A549 (cell line): ENCODE data around the gene MYO1D. TPM values are rescaled to one million over a fixed set of nuclear protein-coding genes. Genes with fewer than 3 reads are reported as not detected.

ENCODE experiments used
- ATAC-seq, 2 experiments: fragments of 200-7000 bp in 1 of 2; fragments of >200 bp in 1 of 2; cut with Nextera tagmentation in 1 of 2; cut with Tn5 transposase in 1 of 2; 3 replicates each; pipeline versions ENCODE4 v1.8.0 to v1.9.1; 2018 to 2020; ENCODE audit warnings: mild to moderate bottlenecking in 1 of 2, moderate library complexity in 1 of 2
- CTCF ChIA-PET: fragments of 300-600 bp; sonication (Branson Sonifier 250); formaldehyde crosslinking; extraction: SDS; loops from one replicate; lab custom pipeline; 2021; ENCODE audit warnings: antibody characterized with exemption, inconsistent platforms; lab: Yijun Ruan, JAX
- POLR2A ChIA-PET: fragments of 350-600 bp; formaldehyde crosslinking; extraction: SDS; loops from one replicate; lab custom pipeline; 2021; ENCODE audit warnings: antibody characterized with exemption, inconsistent platforms; lab: Yijun Ruan, JAX
- DNase-seq, 2 experiments: peaks; one replicate each; pipeline versions ENCODE4 v3.0.0 to v3.0.0-alpha.2; 2011 to 2016; ENCODE audit warnings: low read depth in 1 of 2, low spot score in 1 of 2
- FAIRE-seq: peaks from 2 replicates; lab custom pipeline; 2011; peaks lifted over from hg19 to GRCh38; lab: Jason Lieb, UNC
- H3K27ac ChIP-seq, 2 experiments: fragments of >200 bp; sonication (Bioruptor Twin); formaldehyde crosslinking; 3 replicates each; pipeline ENCODE4 v1.5.1; 2016 to 2017
- H3K4me1 ChIP-seq: fragments of >200 bp; sonication (Bioruptor Twin); formaldehyde crosslinking; 3 replicates; pipeline ENCODE4 v1.6.1; 2016
- H3K4me2 ChIP-seq: fragments of >200 bp; sonication (Bioruptor Twin); formaldehyde crosslinking; 3 replicates; pipeline ENCODE4 v1.6.1; 2016
- H3K4me3 ChIP-seq: fragments of >200 bp; sonication (Bioruptor Twin); formaldehyde crosslinking; 3 replicates; pipeline ENCODE4 v1.5.1; 2016
- H3K9me3 ChIP-seq: fragments of >200 bp; sonication (Bioruptor Twin); formaldehyde crosslinking; 3 replicates; pipeline ENCODE4 v1.6.1; 2016
- ATOH8 ChIP-seq: fragments of 250-450 bp; sonication (Bioruptor Pico); IDR thresholded peaks from 2 replicates; pipeline ENCODE4 v1.5.0; 2020; ENCODE audit warnings: low read depth, mild to moderate bottlenecking, moderate library complexity
- CEBPB ChIP-seq, 2 experiments: fragments of >200 bp in 1 of 2; sonication (Bioruptor Twin) in 1 of 2; formaldehyde crosslinking in 1 of 2; IDR thresholded peaks; 2 replicates each; pipeline ENCODE4 v1.6.1; 2012 to 2016
- CHD2 ChIP-seq: fragments of 150-350 bp; IDR thresholded peaks from 2 replicates; pipeline ENCODE4 v1.6.1; 2014; ENCODE audit warnings: low read length; ENCODE audit not compliant: partially characterized antibody
- CHD4 ChIP-seq: fragments of 200-600 bp; sonication (generic); IDR thresholded peaks from 2 replicates; pipeline ENCODE4 v1.6.1; 2016; ENCODE audit warnings: antibody characterized with exemption, mild to moderate bottlenecking, borderline replicate concordance
- GATA3 ChIP-seq: IDR thresholded peaks from 2 replicates; pipeline ENCODE4 v1.6.1; 2012; ENCODE audit warnings: borderline replicate concordance
- HDAC2 ChIP-seq: fragments of 200-600 bp; sonication (generic); IDR thresholded peaks from 2 replicates; pipeline ENCODE4 v1.6.1; 2016
- HES2 ChIP-seq: fragments of >200 bp; sonication (Bioruptor Twin); formaldehyde crosslinking; IDR thresholded peaks from 2 replicates; pipeline ENCODE4 v1.6.1; 2016
- HEYL ChIP-seq: fragments of 250-450 bp; sonication (Bioruptor Pico); IDR thresholded peaks from 2 replicates; pipeline ENCODE4 v1.8.0; 2021; ENCODE audit warnings: mild to moderate bottlenecking, moderate library complexity
- HOXA7 ChIP-seq: fragments of 250-450 bp; sonication (Bioruptor Pico); IDR thresholded peaks from 2 replicates; pipeline ENCODE4 v1.5.0; 2020; ENCODE audit warnings: mild to moderate bottlenecking, moderate library complexity
- HOXB13 ChIP-seq: fragments of 250-450 bp; sonication (Bioruptor Pico); IDR thresholded peaks from 2 replicates; pipeline ENCODE4 v1.5.0; 2020; ENCODE audit warnings: low read depth, mild to moderate bottlenecking, moderate library complexity
- KDM1A ChIP-seq: fragments of 200-600 bp; sonication (generic); IDR thresholded peaks from 2 replicates; pipeline ENCODE4 v1.6.1; 2016; ENCODE audit warnings: low read depth, mild to moderate bottlenecking
- NFE2L2 ChIP-seq: fragments of 150-350 bp; conservative IDR thresholded peaks from 2 replicates; pipeline ENCODE4 v1.6.1; 2014; ENCODE audit warnings: low read length
- POLR2A ChIP-seq: IDR thresholded peaks from 2 replicates; pipeline ENCODE4 v1.6.1; 2012; ENCODE audit warnings: mild to moderate bottlenecking, low read length
- REST ChIP-seq: fragments of 200-600 bp; sonication (generic); IDR thresholded peaks from 2 replicates; pipeline ENCODE4 v1.6.1; 2016; ENCODE audit warnings: antibody characterized with exemption, mild to moderate bottlenecking, moderate library complexity
- RNF2 ChIP-seq: fragments of 200-600 bp; sonication (generic); IDR thresholded peaks from 2 replicates; pipeline ENCODE4 v1.6.1; 2016; ENCODE audit warnings: low read depth, mild to moderate bottlenecking, antibody characterized with exemption, moderate library complexity, borderline replicate concordance
- SMC3 ChIP-seq: fragments of >200 bp; sonication (Bioruptor Twin); formaldehyde crosslinking; IDR thresholded peaks from 3 replicates; pipeline ENCODE4 v1.6.1; 2018; ENCODE audit warnings: inconsistent platforms
- SREBF2 ChIP-seq: fragments of 450-650 bp; IDR thresholded peaks from 2 replicates; pipeline ENCODE4 v1.6.1; 2014; ENCODE audit warnings: mild to moderate bottlenecking, moderate library complexity
- TP53 ChIP-seq: fragments of 250-450 bp; sonication (Bioruptor Pico); IDR thresholded peaks from 2 replicates; pipeline ENCODE4 v1.5.0; 2021; ENCODE audit warnings: mild to moderate bottlenecking, moderate library complexity
- USF2 ChIP-seq: fragments of 450-650 bp; IDR thresholded peaks from 2 replicates; pipeline ENCODE4 v1.6.1; 2014; ENCODE audit warnings: antibody characterized with exemption
- ZC3H11A ChIP-seq: fragments of 450-650 bp; IDR thresholded peaks from 2 replicates; pipeline ENCODE4 v1.6.1; 2014; ENCODE audit warnings: antibody characterized with exemption, mild to moderate bottlenecking
- ZFP36 ChIP-seq: fragments of 450-650 bp; IDR thresholded peaks from 2 replicates; pipeline ENCODE4 v1.6.1; 2014; ENCODE audit warnings: borderline replicate concordance; ENCODE audit not compliant: partially characterized antibody
- WGBS: methylation state at CpG from one replicate; pipeline ENCODE4 v1.1.6; 2017; ENCODE audit errors: missing lambda C conversion rate; 5-methylcytosine and 5-hydroxymethylcytosine counted together
- polyA plus RNA-seq, 4 experiments: library from polyadenylated mRNA; depleted of rRNA in 3 of 4; stranded (reverse); fragments of >200 nt; fragmentation: RNase III in 1 of 4; extraction: RNeasy Plus Mini Kit Qiagen cat#74134 plus additional on column Dnase treatment in 1 of 4; gene quantifications; 2 replicates in 3 of 4; 3 replicates in 1 of 4; pipeline ENCODE4 v1.2.3, GENCODE V29; 2011 to 2017
- TF ChIP-seq, protein P1 (sequence below): IDR thresholded peaks from 2 replicates; pipeline ENCODE4 v1.6.1; 2012

MYO1D gene
- polyA plus RNA-seq, 2 of the 4 experiments (the other 2 are of a cell fraction) = 2.8 to 4.2 TPM

- TF ChIP-seq POLR2A = no peak
- POLR2A ChIA-PET = no interaction called here
- 59% methylated on average over 1 of the region's 1 CpG for WGBS
- H3K9me3 ChIP-seq = no peaks in the 10 kb centered on the region
- no peak overlapping the region for H3K4me2 ChIP-seq
- FAIRE-seq (no peak), DNase-seq (no peak), ATAC-seq (no peak)
- H3K4me3 ChIP-seq = no peak overlapping the region
- no peaks in the 10 kb centered on the region for H3K4me1 ChIP-seq
- H3K27ac ChIP-seq = no peak overlapping the region
- CTCF ChIA-PET = interaction anchor here (0.7 to 3.0 kb wide), 3 partner anchors 9 to 31 kb away, joined by 3 to 9 read pairs (median 4); partner anchors contain the start of gene MYO1D
Observed at GRCh38 chr17:32846143-32846542, 30.8 kb downstream of the MYO1D start.

- 58% methylated on average over 4 of the region's 4 CpGs for WGBS
- CTCF ChIA-PET = no interaction called here
- POLR2A ChIA-PET = no interaction called here
- no peak for DNase-seq
- Histone ChIP-seq H3K4me2 (no peak overlapping the region), H3K4me1 (no peaks in the 10 kb centered on the region), H3K4me3 (no peak overlapping the region), H3K27ac (no peak overlapping the region), H3K9me3 (no peaks in the 10 kb centered on the region)
- ATAC-seq = no peak
- TF ChIP-seq RNF2 (no peak), HES2 (no peak), SREBF2 (no peak), NFE2L2 (no peak), REST (no peak), SMC3 (no peak), CHD2 (no peak)
- no peak for FAIRE-seq
Observed at GRCh38 chr17:32840241-32840640, 36.7 kb downstream of the MYO1D start.

DNA sequence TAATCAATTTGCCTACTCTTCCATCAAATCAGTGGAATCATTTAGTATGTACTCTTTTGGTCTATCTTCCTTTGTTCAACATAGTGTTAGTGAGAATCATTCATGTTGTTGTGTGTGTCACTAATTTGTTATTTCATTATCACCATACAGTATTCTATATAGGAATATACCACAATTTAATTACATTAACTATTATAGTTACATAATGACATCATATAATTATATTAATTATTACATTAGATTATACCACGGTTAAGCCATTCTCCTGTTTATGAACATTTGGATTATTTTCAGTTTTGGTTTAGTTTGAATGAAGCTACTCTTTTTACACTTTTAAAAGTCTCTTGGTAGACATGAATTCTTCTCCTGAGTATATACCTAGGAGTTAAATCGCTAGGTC lies 40.4 kb downstream of the MYO1D start:
- no peak for TF ChIP-seq HEYL (CRISPR knock-in tag)
- TF ChIP-seq GATA3 = no peak
- TF ChIP-seq HOXA7 (CRISPR knock-in tag) = no peak
- TF ChIP-seq CHD4 = no peak
- TF ChIP-seq ZFP36 = no peak
- no peak for TF ChIP-seq SREBF2
- no peak for TF ChIP-seq HDAC2
- no peak for TF ChIP-seq USF2
- no peak for TF ChIP-seq ZC3H11A
- TF ChIP-seq, protein P1, sequence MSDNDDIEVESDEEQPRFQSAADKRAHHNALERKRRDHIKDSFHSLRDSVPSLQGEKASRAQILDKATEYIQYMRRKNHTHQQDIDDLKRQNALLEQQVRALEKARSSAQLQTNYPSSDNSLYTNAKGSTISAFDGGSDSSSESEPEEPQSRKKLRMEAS = no peak
- TF ChIP-seq NFE2L2 = no peak
- TF ChIP-seq ATOH8 (CRISPR knock-in tag) = no peak
- TF ChIP-seq CHD2 = no peak
- TF ChIP-seq HOXB13 (CRISPR knock-in tag) = no peak
- TF ChIP-seq KDM1A = no peak
- TF ChIP-seq CEBPB (IDR thresholded peaks at IDR 0.05) = no peak
- TF ChIP-seq TP53 = no peak
- POLR2A ChIA-PET = no interaction called here
- Histone ChIP-seq H3K4me2 (no peak overlapping the region), H3K27ac (no peak overlapping the region), H3K4me3 (no peak overlapping the region), H3K4me1 (no peaks in the 10 kb centered on the region), H3K9me3 (no peaks in the 10 kb centered on the region)
- DNase-seq = no peak
- no peak for FAIRE-seq
- no peak for ATAC-seq
- CTCF ChIA-PET = interaction anchor here (0.6 to 3.4 kb wide), 2 partner anchors 41 to 53 kb away, joined by 3 to 13 read pairs; partner anchors contain the start of gene MYO1D
- 75% methylated on average over 2 of the region's 2 CpGs for WGBS
